T-cell (primary cell): ENCODE measurements around the gene VAMP8. TPM values are rescaled to one million over a fixed set of nuclear protein-coding genes. Genes with fewer than 3 reads are reported as not detected.
A peak's percentile ranks its signal among the peaks of the same experiment; 100 is the strongest.

ENCODE experiments used
- ATAC-seq, 4 experiments: fragments of 200-7000 bp in 3 of 4; fragments of 150-1000 bp in 1 of 4; cut with Tn5 transposase; replicated peaks in 1 of 4; 1 replicate in 3 of 4; 2 replicates in 1 of 4; pipeline ENCODE4 v1.10.0; 2021; ENCODE audit warnings: moderate library complexity in 3 of 4, mild to moderate bottlenecking in 2 of 4, moderate number of reproducible peaks in 1 of 4
- CTCF ChIA-PET, 2 donors: fragments of 300-600 bp; sonication (Branson Sonifier 250); formaldehyde crosslinking; loops; one replicate each; lab custom pipeline; 2022; ENCODE audit warnings: antibody characterized with exemption in 2 of 2; lab: Charles Lee
- POLR2A ChIA-PET, 2 donors: fragments of 300-600 bp; sonication (Branson Sonifier 250); formaldehyde crosslinking; loops; one replicate each; lab custom pipeline; 2022; ENCODE audit warnings: antibody characterized with exemption in 2 of 2; lab: Charles Lee
- DNase-seq, 35 experiments: peaks; one replicate each; pipeline versions ENCODE4 v3.0.0 to v3.0.0-alpha.2; 2013 to 2023
- H3K27ac ChIP-seq: one replicate; pipeline ENCODE4 v1.5.1; 2013; ENCODE audit warnings: low read length
- H3K27me3 ChIP-seq, 2 experiments: replicated peaks in 1 of 2; 1 replicate in 1 of 2; 2 replicates in 1 of 2; pipeline versions ENCODE4 v1.6.1 to v1.7.0; 2013; ENCODE audit warnings: low read length in 1 of 2, mixed read lengths in 1 of 2; ENCODE audit not compliant: control insufficient read depth in 2 of 2, insufficient read depth in 2 of 2; ENCODE audit errors: extremely low read depth in 1 of 2
- H3K36me3 ChIP-seq, 2 donors: 1 replicate in 1 of 2; 2 replicates in 1 of 2; pipeline versions ENCODE4 v1.6.1 to v1.7.0; 2013; ENCODE audit warnings: low read length in 1 of 2; ENCODE audit not compliant: control insufficient read depth in 2 of 2, insufficient read depth in 1 of 2; ENCODE audit errors: extremely low read depth in 1 of 2
- H3K4me1 ChIP-seq, 2 experiments: 1 replicate in 1 of 2; 2 replicates in 1 of 2; pipeline versions ENCODE4 v1.6.1 to v1.7.0; 2013; ENCODE audit warnings: low read length in 2 of 2, mixed read lengths in 1 of 2; ENCODE audit not compliant: insufficient read depth in 2 of 2, control insufficient read depth in 1 of 2; ENCODE audit errors: extremely low read depth in 1 of 2
- H3K4me3 ChIP-seq, 2 donors: 1 replicate in 1 of 2; 2 replicates in 1 of 2; pipeline versions ENCODE4 v1.5.1 to v1.7.0; 2013; ENCODE audit warnings: mild to moderate bottlenecking in 2 of 2, low read length in 1 of 2, moderate library complexity in 1 of 2; ENCODE audit not compliant: control insufficient read depth in 1 of 2; ENCODE audit errors: extremely low read depth in 1 of 2
- H3K9me3 ChIP-seq: 2 replicates; pipeline ENCODE4 v1.7.0; 2013
- H3K27ac Mint-ChIP-seq, 2 donors: one replicate each; pipeline ENCODE4 v1.8.0; 2020 to 2021; ENCODE audit warnings: mild to moderate bottlenecking in 2 of 2, mixed read lengths in 2 of 2
- H3K27me3 Mint-ChIP-seq, 2 donors: one replicate each; pipeline ENCODE4 v1.8.0; 2021 to 2022; ENCODE audit warnings: mixed read lengths in 2 of 2
- H3K36me3 Mint-ChIP-seq: one replicate; pipeline ENCODE4 v1.8.0; 2021; ENCODE audit warnings: mixed read lengths
- H3K4me1 Mint-ChIP-seq, 3 donors: one replicate each; pipeline ENCODE4 v1.8.0; 2020 to 2022; ENCODE audit warnings: mixed read lengths in 3 of 3, mild to moderate bottlenecking in 1 of 3
- H3K4me3 Mint-ChIP-seq, 3 donors: one replicate each; pipeline ENCODE4 v1.8.0; 2020 to 2022; ENCODE audit warnings: mild to moderate bottlenecking in 3 of 3, mixed read lengths in 3 of 3, moderate library complexity in 3 of 3
- H3K9me3 Mint-ChIP-seq, 3 donors: one replicate each; pipeline ENCODE4 v1.8.0; 2020 to 2022; ENCODE audit warnings: mixed read lengths in 3 of 3
- WGBS: methylation state at CpG from one replicate; pipeline ENCODE4 v1.1.5; 2013; ENCODE audit warnings: missing lambda C conversion rate; ENCODE audit not compliant: insufficient coverage; 5-methylcytosine and 5-hydroxymethylcytosine counted together
- total RNA-seq, 35 experiments: library from RNA in 6 of 35; stranded (reverse) in 6 of 35; fragments of 120-200 nt in 1 of 35; gene quantifications; one replicate each; pipeline versions ENCODE4 v1.2.1 to v1.2.4 and lab custom pipeline; 2013 to 2026

VAMP8 gene
- total RNA-seq, 5 donors from 2014 or later (not counting 1 experiment from before 2014, with no cell fraction given) = 76.2 to 102 (median 84.5) TPM

DNA sequence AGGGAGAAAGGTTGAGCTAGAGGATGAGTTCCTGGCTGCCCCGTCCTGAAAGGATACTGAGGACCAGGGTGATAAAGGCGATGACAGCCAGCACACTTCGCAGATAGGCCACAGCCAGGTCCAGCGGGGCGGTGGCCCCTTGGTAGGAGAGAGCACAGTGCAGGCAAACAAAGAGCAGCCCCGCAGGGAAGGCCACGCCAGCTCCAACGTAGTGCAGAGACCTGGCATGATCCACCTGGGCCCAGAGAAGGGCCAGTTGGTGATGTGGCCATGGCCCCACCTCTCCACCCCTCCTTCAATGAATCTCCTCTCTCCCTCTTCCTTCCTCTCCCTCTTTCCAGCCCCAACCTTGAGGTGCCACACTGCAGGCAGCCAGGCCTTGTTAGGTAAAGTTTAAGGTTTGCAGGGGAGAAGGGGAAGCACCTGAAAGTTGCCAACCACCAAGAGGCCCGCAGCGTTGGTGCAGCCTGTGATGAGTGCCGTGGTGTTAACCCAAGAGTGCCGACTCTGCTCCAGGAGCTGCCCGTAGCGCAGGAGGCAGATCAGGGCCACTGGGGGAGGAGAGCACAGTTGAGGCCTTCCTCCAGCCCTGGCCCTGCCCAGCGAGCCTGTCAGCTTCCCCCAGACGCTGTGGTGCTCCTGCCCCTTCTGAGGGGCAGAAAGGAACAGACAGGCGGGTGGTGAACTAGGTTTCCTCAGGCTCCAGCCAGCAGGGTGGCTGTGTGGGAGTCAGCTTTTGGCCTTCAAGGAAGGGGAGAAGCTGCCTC, 22.3 kb downstream of the VAMP8 start:
- no peaks in the 10 kb centered on the region for H3K27me3 Mint-ChIP-seq
- no peak overlapping the region for H3K4me3 Mint-ChIP-seq
- peaks cover 13 to 54% of the 10 kb centered on the region in 2 experiments for H3K4me1 ChIP-seq
- peaks cover 3% of the 10 kb centered on the region for H3K36me3 Mint-ChIP-seq
- H3K9me3 ChIP-seq = no peaks in the 10 kb centered on the region
- WGBS = 66% methylated on average over 17 of the region's 17 CpGs
- no peak overlapping the region for H3K27ac ChIP-seq
- H3K27ac Mint-ChIP-seq = peak overlapping the region in 1 of 2 donors; percentile 91
- no peaks in the 10 kb centered on the region for H3K9me3 Mint-ChIP-seq
- H3K36me3 ChIP-seq = peaks cover 5 to 18% of the 10 kb centered on the region in 2 donors
- H3K4me1 Mint-ChIP-seq = peaks cover 40 to 47% (median 46%) of the 10 kb centered on the region in 3 donors
- DNase-seq (no peak), ATAC-seq (no peak)
- H3K27me3 ChIP-seq = no peaks in the 10 kb centered on the region
- ChIA-PET POLR2A (interaction anchor here in 1 of 2 donors (0.6 kb wide), 1 partner anchor 192 kb away, joined by 3 read pairs; no protein-coding TSS in a partner anchor), CTCF (no interaction called here)
- H3K4me3 ChIP-seq = no peak overlapping the region

GRCh38 chr2:85600235-85600575, 22.8 kb downstream of the VAMP8 start:
- Mint-ChIP-seq H3K9me3 (no peaks in the 10 kb centered on the region), H3K36me3 (peaks cover 3% of the 10 kb centered on the region), H3K27me3 (no peaks in the 10 kb centered on the region), H3K4me3 (peak overlapping the region in 2 of 3 donors; percentile 82 to 85), H3K4me1 (peaks cover 41 to 49% (median 47%) of the 10 kb centered on the region in 3 donors), H3K27ac (peak overlapping the region; percentile 43 to 91)
- H3K4me3 ChIP-seq = no peak overlapping the region
- ATAC-seq (no peak), DNase-seq (no peak)
- CTCF ChIA-PET = interaction anchor here in 1 of 2 donors (0.5 kb wide), 1 partner anchor 897 kb away, joined by 3 read pairs; no protein-coding TSS in a partner anchor
- H3K36me3 ChIP-seq = peaks cover 5 to 18% of the 10 kb centered on the region in 2 donors
- H3K4me1 ChIP-seq = peaks cover 12 to 51% of the 10 kb centered on the region in 2 experiments
- H3K27ac ChIP-seq = no peak overlapping the region
- POLR2A ChIA-PET = interaction anchor here in 1 of 2 donors (0.6 kb wide), 1 partner anchor 10 kb away, joined by 3 read pairs; no protein-coding TSS in a partner anchor
- no peaks in the 10 kb centered on the region for H3K9me3 ChIP-seq
- 94% methylated on average over 2 of the region's 3 CpGs for WGBS
- no peaks in the 10 kb centered on the region for H3K27me3 ChIP-seq

- H3K27ac Mint-ChIP-seq = peak overlapping the region; percentile 87 to 91
- H3K4me3 Mint-ChIP-seq = peak overlapping the region; percentile 80 to 85 (median 82)
- DNase-seq (no peak), ATAC-seq (no peak)
- whole genome bisulfite sequencing = 100% methylated on average over 2 of the region's 6 CpGs
- ChIA-PET POLR2A (interaction anchor here in 1 of 2 donors (0.6 kb wide), 1 partner anchor 9 kb away, joined by 3 read pairs; no protein-coding TSS in a partner anchor), CTCF (interaction anchor here (0.5 to 0.9 kb wide), 3 partner anchors 52 to 896 kb away, joined by 3 to 6 read pairs (median 3); no protein-coding TSS in a partner anchor)
- H3K36me3 Mint-ChIP-seq = no peaks in the 10 kb centered on the region
- H3K36me3 ChIP-seq = peaks cover 5 to 18% of the 10 kb centered on the region in 2 donors
- no peaks in the 10 kb centered on the region for H3K27me3 ChIP-seq
- H3K27ac ChIP-seq = peak overlapping the region; percentile 45
- H3K4me1 ChIP-seq = peaks cover 10 to 47% of the 10 kb centered on the region in 2 experiments
- no peaks in the 10 kb centered on the region for H3K27me3 Mint-ChIP-seq
- no peaks in the 10 kb centered on the region for H3K9me3 Mint-ChIP-seq
- H3K4me3 ChIP-seq = no peak overlapping the region
- H3K9me3 ChIP-seq = no peaks in the 10 kb centered on the region
- H3K4me1 Mint-ChIP-seq = peaks cover 32 to 50% (median 45%) of the 10 kb centered on the region in 3 donors
Observed at GRCh38 chr2:85600951-85601770, 23.8 kb downstream of the VAMP8 start.

- H3K9me3 ChIP-seq = no peaks in the 10 kb centered on the region
- Mint-ChIP-seq H3K27me3 (no peaks in the 10 kb centered on the region), H3K4me1 (peaks cover 25 to 46% (median 37%) of the 10 kb centered on the region in 3 donors), H3K36me3 (no peaks in the 10 kb centered on the region), H3K27ac (peak overlapping the region; percentile 87 to 91), H3K9me3 (no peaks in the 10 kb centered on the region), H3K4me3 (peak overlapping the region; percentile 80 to 85 (median 82))
- WGBS = 15% methylated on average over 34 of the region's 36 CpGs
- ChIA-PET CTCF (interaction anchor here (0.6 to 0.9 kb wide), 2 partner anchors 53 to 632 kb away, joined by 3 to 6 read pairs; no protein-coding TSS in a partner anchor), POLR2A (no interaction called here)
- ATAC-seq (peak; percentile 8 to 16 (median 12)), DNase-seq (peak in 1 of 35 experiments; percentile 15)
- peak overlapping the region; percentile 45 for H3K27ac ChIP-seq
- peaks cover 5 to 39% of the 10 kb centered on the region in 2 experiments for H3K4me1 ChIP-seq
- peaks cover 5 to 15% of the 10 kb centered on the region in 2 donors for H3K36me3 ChIP-seq
- peak overlapping the region; percentile 81 to 96 for H3K4me3 ChIP-seq
- H3K27me3 ChIP-seq = no peaks in the 10 kb centered on the region
Observed at GRCh38 chr2:85601771-85602475, 24.5 kb downstream of the VAMP8 start.

- no peaks in the 10 kb centered on the region for H3K27me3 Mint-ChIP-seq
- H3K27ac ChIP-seq = peak within 1 kb of the TSS; percentile 45
- H3K36me3 Mint-ChIP-seq = no peaks in the 10 kb centered on the region
- peak; percentile 61 to 90 (median 73) for DNase-seq
- no peaks in the 10 kb centered on the region for H3K27me3 ChIP-seq
- H3K4me1 ChIP-seq = peaks cover 5 to 32% of the 10 kb centered on the region in 2 experiments
- peak within 1 kb of the TSS; percentile 87 to 91 for H3K27ac Mint-ChIP-seq
- H3K36me3 ChIP-seq = peaks cover 1 to 12% of the 10 kb centered on the region in 2 donors
- H3K9me3 Mint-ChIP-seq = no peaks in the 10 kb centered on the region
- WGBS = under 1% methylated on average over 73 of the region's 73 CpGs
- H3K4me1 Mint-ChIP-seq = peaks cover 22 to 43% (median 32%) of the 10 kb centered on the region in 3 donors
- H3K4me3 ChIP-seq = peak within 1 kb of the TSS; percentile 81 to 96
- no peaks in the 10 kb centered on the region for H3K9me3 ChIP-seq
- ChIA-PET CTCF (no interaction called here), POLR2A (no interaction called here)
- peak; percentile 94 to 96 (median 95) for ATAC-seq
- peak within 1 kb of the TSS; percentile 82 to 89 (median 88) for H3K4me3 Mint-ChIP-seq
Observed at GRCh38 chr2:85602476-85603234, 25.3 kb downstream of the VAMP8 start, which contains the start of gene TMEM150A. Gene TMEM150A (minus strand): TSS chr2:85602698. CDS start chr2:85601948, 750 bp downstream.
